Loucy (cell line): ENCODE results near the gene CKS1B.

Experiments
- CTCF ChIP-seq: fragments of 200-600 bp; sonication (generic); conservative IDR thresholded peaks from 2 replicates; pipeline ENCODE4 v1.5.1; 2014; ENCODE audit warnings: mild to moderate bottlenecking, antibody characterized with exemption, low read length
- EZH2phosphoT487 ChIP-seq: fragments of 200-600 bp; IDR thresholded peaks from 2 replicates; pipeline ENCODE4 v1.6.1; 2018; ENCODE audit warnings: antibody characterized with exemption, mild to moderate bottlenecking, moderate library complexity, borderline replicate concordance

- TF ChIP-seq CTCF: no peak
- TF ChIP-seq EZH2phosphoT487: no peak
Observed at GRCh38 chr1:155019377-155020245, 45.1 kb downstream of the CKS1B start.
